Activated CD4-positive, alpha-beta T cell treated with anti-CD3 and anti-CD28 coated beads, Interleukin-2, amount 10 ng/mL, durations not matched to agents 7 days and 5 days (primary cell): ENCODE measurements around the gene GFPT2. TPM values are rescaled to one million over a fixed set of nuclear protein-coding genes. Genes with fewer than 3 reads are reported as not detected.

Source experiments
- CTCF ChIA-PET: fragments of 350-600 bp; sonication (Branson Sonifier 250); formaldehyde crosslinking; loops from one replicate; lab custom pipeline; 2021; ENCODE audit warnings: antibody characterized with exemption; lab: Charles Lee
- POLR2A ChIA-PET: fragments of 350-600 bp; sonication (Branson Sonifier 250); formaldehyde crosslinking; loops from one replicate; lab custom pipeline; 2021; ENCODE audit warnings: antibody characterized with exemption; lab: Charles Lee
- DNase-seq: peaks from one replicate; pipeline ENCODE4 v3.0.0-alpha.2; 2020
- H3K27ac Mint-ChIP-seq: one replicate; pipeline ENCODE4 v1.8.0; 2021; ENCODE audit warnings: mild to moderate bottlenecking, moderate library complexity, mixed read lengths
- H3K27me3 Mint-ChIP-seq: one replicate; pipeline ENCODE4 v1.8.0; 2021; ENCODE audit warnings: mixed read lengths
- H3K36me3 Mint-ChIP-seq: one replicate; pipeline ENCODE4 v1.8.0; 2021; ENCODE audit warnings: low read depth, mixed read lengths
- H3K4me1 Mint-ChIP-seq: one replicate; pipeline ENCODE4 v1.8.0; 2021; ENCODE audit warnings: mixed read lengths
- H3K4me3 Mint-ChIP-seq: one replicate; pipeline ENCODE4 v1.8.0; 2021; ENCODE audit warnings: mild to moderate bottlenecking, moderate library complexity, mixed read lengths
- H3K9me3 Mint-ChIP-seq: one replicate; pipeline ENCODE4 v1.8.0; 2021; ENCODE audit warnings: mixed read lengths
- total RNA-seq, 2 experiments: library from RNA; stranded (reverse); gene quantifications; one replicate each; pipeline ENCODE4 v1.2.3, GENCODE V29; 2021

GFPT2 gene
- total RNA-seq, 2 experiments from 2014 or later: 0.12 TPM; not detected in 1

GRCh38 chr5:180353980-180354452 is 880 bp upstream of the GFPT2 start:
- H3K27ac Mint-ChIP-seq: no peak overlapping the region
- peaks cover 53% of the 10 kb centered on the region for H3K27me3 Mint-ChIP-seq
- H3K36me3 Mint-ChIP-seq: peaks cover 1% of the 10 kb centered on the region
- peaks cover 4% of the 10 kb centered on the region for H3K4me1 Mint-ChIP-seq
- ChIA-PET POLR2A (interaction anchor here (0.5 kb wide), 1 partner anchor 34 kb away, joined by 3 read pairs; no protein-coding TSS in a partner anchor), CTCF (interaction anchor here (1.1 kb wide), 1 partner anchor 25 kb away, joined by 5 read pairs; no protein-coding TSS in a partner anchor)
- peak overlapping the region; percentile 58 for H3K4me3 Mint-ChIP-seq
- no peak for DNase-seq
- no peaks in the 10 kb centered on the region for H3K9me3 Mint-ChIP-seq

- DNase-seq: no peak
- ChIA-PET CTCF (no interaction called here), POLR2A (no interaction called here)
- Mint-ChIP-seq H3K27ac (no peak overlapping the region), H3K4me1 (peaks cover 4% of the 10 kb centered on the region), H3K4me3 (peak overlapping the region; percentile 51), H3K36me3 (peaks cover 1% of the 10 kb centered on the region), H3K9me3 (no peaks in the 10 kb centered on the region), H3K27me3 (peaks cover 53% of the 10 kb centered on the region)
These were observed 754 bp downstream of the GFPT2 start for GRCh38 chr5:180352116-180353047.

DNA sequence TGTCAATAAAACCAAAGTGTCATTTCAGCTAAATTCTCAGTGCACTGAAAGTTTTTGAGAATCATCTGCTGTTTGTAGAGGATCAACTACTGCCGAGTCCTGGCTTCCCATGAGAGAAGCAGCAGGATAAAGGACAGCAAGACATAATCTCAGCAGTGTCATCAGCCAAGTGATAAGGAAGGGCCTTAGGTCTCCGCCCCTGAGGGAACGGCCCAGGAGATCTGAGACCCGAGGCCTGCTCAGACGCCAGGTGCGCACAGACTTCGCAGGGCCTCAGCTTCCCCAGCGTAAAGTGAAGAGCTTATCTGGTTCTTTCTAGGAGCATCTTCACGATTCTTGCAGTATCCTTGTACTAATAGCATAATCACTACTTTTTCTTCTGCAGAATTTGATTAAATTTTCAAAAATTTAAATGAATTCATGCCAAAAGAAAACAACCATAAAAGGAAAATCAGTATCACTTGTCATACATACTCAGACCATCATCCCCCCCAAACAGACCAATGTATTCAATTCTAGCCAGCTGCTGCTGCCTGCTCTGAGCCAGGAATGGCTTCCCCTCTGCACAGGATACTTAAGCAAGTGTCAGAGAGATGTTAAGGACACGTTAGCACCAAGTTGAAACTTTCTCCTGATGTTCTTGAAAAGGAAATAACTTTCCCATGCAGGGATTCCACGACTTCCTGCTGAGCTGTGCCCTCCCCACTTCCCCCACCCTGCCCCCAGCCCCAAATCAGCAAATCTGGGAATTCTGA is 2.2 kb downstream of the GFPT2 start:
- H3K9me3 Mint-ChIP-seq: no peaks in the 10 kb centered on the region
- H3K4me1 Mint-ChIP-seq: peaks cover 4% of the 10 kb centered on the region
- peaks cover 1% of the 10 kb centered on the region for H3K36me3 Mint-ChIP-seq
- POLR2A ChIA-PET: no interaction called here
- H3K4me3 Mint-ChIP-seq: no peak overlapping the region
- CTCF ChIA-PET: interaction anchor here (0.9 kb wide), 1 partner anchor 22 kb away, joined by 3 read pairs; no protein-coding TSS in a partner anchor
- H3K27me3 Mint-ChIP-seq: peaks cover 46% of the 10 kb centered on the region
- H3K27ac Mint-ChIP-seq: no peak overlapping the region
- no peak for DNase-seq

DNA sequence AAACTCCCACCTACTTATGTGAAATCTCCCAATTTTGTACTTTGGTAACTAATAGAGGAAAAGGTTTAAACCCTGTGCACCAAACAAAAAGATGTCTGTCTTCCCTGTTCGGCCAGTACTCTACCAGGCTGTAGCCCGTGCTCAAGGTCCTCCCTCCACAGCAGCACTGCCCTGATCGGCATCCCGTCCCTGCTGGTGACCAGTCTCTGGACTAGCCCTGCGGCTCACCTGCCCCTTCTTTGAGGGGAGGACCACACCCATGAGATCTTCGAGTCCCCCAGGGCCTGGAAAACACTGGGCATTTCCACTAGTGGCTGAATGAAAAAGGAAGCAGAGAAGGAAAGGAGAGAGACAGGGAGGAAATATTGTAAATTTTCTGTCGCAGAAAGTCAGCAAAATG is 2.8 kb downstream of the GFPT2 start:
- no peak overlapping the region for H3K27ac Mint-ChIP-seq
- peaks cover 4% of the 10 kb centered on the region for H3K4me1 Mint-ChIP-seq
- H3K27me3 Mint-ChIP-seq: peaks cover 41% of the 10 kb centered on the region
- ChIA-PET POLR2A (no interaction called here), CTCF (interaction anchor here (0.9 kb wide), 1 partner anchor 21 kb away, joined by 3 read pairs; no protein-coding TSS in a partner anchor)
- peaks cover 1% of the 10 kb centered on the region for H3K36me3 Mint-ChIP-seq
- no peaks in the 10 kb centered on the region for H3K9me3 Mint-ChIP-seq
- H3K4me3 Mint-ChIP-seq: no peak overlapping the region
- DNase-seq: no peak

- H3K4me1 Mint-ChIP-seq: peaks cover 3% of the 10 kb centered on the region
These were observed 3.7 kb downstream of the GFPT2 start for GRCh38 chr5:180349391-180349790.

GRCh38 chr5:180348336-180348735 is 4.8 kb downstream of the GFPT2 start:
- POLR2A ChIA-PET: no interaction called here
- Mint-ChIP-seq H3K36me3 (no peaks in the 10 kb centered on the region), H3K27ac (no peak overlapping the region), H3K4me1 (no peaks in the 10 kb centered on the region), H3K9me3 (no peaks in the 10 kb centered on the region), H3K4me3 (no peak overlapping the region), H3K27me3 (peaks cover 27% of the 10 kb centered on the region)
- CTCF ChIA-PET: no interaction called here
- no peak for DNase-seq

More at GRCh38 chr5:180349391-180349790, 3.7 kb downstream of the GFPT2 start:
- ChIA-PET POLR2A (no interaction called here), CTCF (no interaction called here)
- Mint-ChIP-seq H3K27me3 (peaks cover 33% of the 10 kb centered on the region), H3K9me3 (no peaks in the 10 kb centered on the region), H3K36me3 (peaks cover 1% of the 10 kb centered on the region), H3K4me3 (no peak overlapping the region), H3K27ac (no peak overlapping the region)
- no peak for DNase-seq

GRCh38 chr5:180347702-180348101 is 5.4 kb downstream of the GFPT2 start:
- no peak overlapping the region for H3K4me3 Mint-ChIP-seq
- POLR2A ChIA-PET: no interaction called here
- no peak for DNase-seq
- peaks cover 27% of the 10 kb centered on the region for H3K27me3 Mint-ChIP-seq
- no peaks in the 10 kb centered on the region for H3K9me3 Mint-ChIP-seq
- H3K36me3 Mint-ChIP-seq: no peaks in the 10 kb centered on the region
- no peaks in the 10 kb centered on the region for H3K4me1 Mint-ChIP-seq
- no peak overlapping the region for H3K27ac Mint-ChIP-seq
- CTCF ChIA-PET: no interaction called here

DNA sequence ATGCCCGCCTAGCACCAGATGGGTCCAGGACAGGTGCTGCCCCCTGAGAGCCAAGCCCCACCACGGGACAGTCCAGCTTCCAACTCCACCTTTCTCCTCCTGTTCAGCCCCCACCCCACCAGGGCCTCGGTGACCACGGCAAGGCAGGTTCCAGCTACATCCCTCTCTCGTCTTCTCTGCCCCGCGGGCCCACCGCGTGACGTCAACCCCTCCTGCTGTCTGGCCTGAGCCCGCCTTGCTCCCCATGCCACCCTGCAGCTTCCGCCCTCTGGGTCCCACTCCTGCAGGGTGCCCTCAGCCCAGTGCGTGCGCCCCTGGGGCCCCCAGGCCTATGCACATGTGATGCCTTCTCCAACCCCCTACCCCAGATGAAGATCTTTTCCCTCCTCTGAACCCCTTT is 6.8 kb downstream of the GFPT2 start:
- ChIA-PET CTCF (no interaction called here), POLR2A (no interaction called here)
- H3K36me3 Mint-ChIP-seq: no peaks in the 10 kb centered on the region
- no peak overlapping the region for H3K27ac Mint-ChIP-seq
- no peaks in the 10 kb centered on the region for H3K9me3 Mint-ChIP-seq
- DNase-seq: no peak
- H3K27me3 Mint-ChIP-seq: peaks cover 19% of the 10 kb centered on the region
- no peaks in the 10 kb centered on the region for H3K4me1 Mint-ChIP-seq
- no peak overlapping the region for H3K4me3 Mint-ChIP-seq

DNA sequence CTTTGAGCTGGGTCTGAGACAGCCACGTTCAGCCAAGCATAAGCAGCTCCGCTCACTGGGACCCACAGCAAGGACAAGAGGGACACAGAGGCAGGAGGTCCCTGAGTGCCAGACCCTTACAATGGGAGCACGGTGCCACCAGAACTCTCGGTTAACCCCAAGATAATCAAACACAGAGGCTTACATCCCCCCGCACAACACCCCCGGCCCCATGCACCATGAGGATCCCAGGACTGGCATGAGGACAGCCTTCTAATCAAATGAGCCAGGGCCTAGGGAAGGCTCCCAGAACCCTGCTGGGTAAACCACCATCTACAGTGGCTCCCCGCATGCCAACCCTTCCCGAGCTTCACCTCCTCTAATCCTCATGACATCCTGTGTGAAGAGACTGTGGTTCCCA is 7.4 kb downstream of the GFPT2 start:
- H3K9me3 Mint-ChIP-seq: no peaks in the 10 kb centered on the region
- peaks cover 13% of the 10 kb centered on the region for H3K27me3 Mint-ChIP-seq
- H3K27ac Mint-ChIP-seq: no peak overlapping the region
- DNase-seq: no peak
- CTCF ChIA-PET: no interaction called here
- POLR2A ChIA-PET: no interaction called here
- no peak overlapping the region for H3K4me3 Mint-ChIP-seq
- H3K36me3 Mint-ChIP-seq: no peaks in the 10 kb centered on the region
- no peaks in the 10 kb centered on the region for H3K4me1 Mint-ChIP-seq

GRCh38 chr5:180345186-180345585 is 8.0 kb downstream of the GFPT2 start:
- ChIA-PET CTCF (no interaction called here), POLR2A (no interaction called here)
- no peak for DNase-seq
- Mint-ChIP-seq H3K27ac (no peak overlapping the region), H3K27me3 (peaks cover 7% of the 10 kb centered on the region), H3K9me3 (no peaks in the 10 kb centered on the region), H3K4me1 (no peaks in the 10 kb centered on the region), H3K36me3 (no peaks in the 10 kb centered on the region), H3K4me3 (no peak overlapping the region)

DNA sequence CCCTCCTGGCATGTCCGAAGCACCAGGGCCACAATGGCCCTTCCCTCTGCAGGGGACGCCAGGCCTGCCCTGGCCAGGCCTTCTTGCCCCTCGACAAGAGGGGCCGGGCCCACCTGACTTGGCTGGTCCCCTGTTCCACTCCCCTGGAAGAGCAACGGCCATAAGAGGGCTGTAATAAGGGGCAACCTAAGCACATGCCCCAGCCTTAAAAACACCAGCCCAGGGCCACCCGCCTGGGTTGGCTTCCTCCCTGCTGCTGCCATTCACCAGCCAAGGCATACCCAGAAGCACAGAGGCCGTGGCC is 8.5 kb downstream of the GFPT2 start:
- ChIA-PET POLR2A (no interaction called here), CTCF (no interaction called here)
- DNase-seq: no peak
- peaks cover 2% of the 10 kb centered on the region for H3K27me3 Mint-ChIP-seq
- no peaks in the 10 kb centered on the region for H3K36me3 Mint-ChIP-seq
- H3K27ac Mint-ChIP-seq: no peak overlapping the region
- H3K4me1 Mint-ChIP-seq: no peaks in the 10 kb centered on the region
- no peaks in the 10 kb centered on the region for H3K9me3 Mint-ChIP-seq
- no peak overlapping the region for H3K4me3 Mint-ChIP-seq

DNA sequence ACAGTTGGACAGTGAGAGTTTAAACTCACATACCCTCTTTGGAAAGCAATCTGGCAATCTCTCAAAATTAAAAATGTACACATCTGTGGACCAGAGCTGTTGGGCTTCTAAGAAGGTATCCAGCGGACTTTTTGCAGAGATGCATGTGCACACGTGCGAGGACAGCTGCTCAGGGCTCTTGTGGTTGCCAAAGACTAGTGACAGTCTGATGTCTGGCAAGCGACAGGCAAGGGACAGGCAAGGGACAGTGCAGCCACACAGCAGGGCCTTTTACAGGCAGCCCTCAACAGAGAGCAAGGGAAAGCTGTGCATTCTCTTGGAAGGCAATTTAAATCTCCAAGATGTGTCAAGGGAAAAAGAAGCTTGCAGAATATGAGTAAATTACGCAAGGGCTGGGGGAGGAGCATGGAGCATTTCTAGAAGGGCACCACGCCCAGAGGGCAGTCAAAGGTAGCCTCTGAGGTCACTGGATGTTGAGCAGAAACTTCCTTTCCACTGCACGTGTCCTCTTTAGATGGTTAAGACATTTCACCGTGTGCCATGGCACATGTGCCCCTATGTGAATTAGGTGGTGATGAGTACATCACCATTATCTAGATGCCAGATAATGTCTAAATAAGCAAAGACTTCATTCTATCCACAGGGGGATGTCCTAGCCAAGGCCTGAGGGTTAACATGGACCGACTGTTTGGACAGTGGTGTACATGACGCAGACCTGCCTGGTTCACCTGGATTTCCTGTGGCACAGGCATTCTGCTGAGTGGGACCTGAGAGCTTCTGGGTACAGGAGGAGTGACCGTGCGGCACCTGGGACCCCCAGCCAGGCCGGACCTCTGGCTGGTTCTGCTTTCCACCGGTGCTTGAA is 9.1 kb downstream of the GFPT2 start:
- H3K27ac Mint-ChIP-seq: no peak overlapping the region
- no peaks in the 10 kb centered on the region for H3K9me3 Mint-ChIP-seq
- ChIA-PET CTCF (interaction anchor here (1.2 kb wide), 1 partner anchor 28 kb away, joined by 4 read pairs; no protein-coding TSS in a partner anchor), POLR2A (no interaction called here)
- H3K27me3 Mint-ChIP-seq: no peaks in the 10 kb centered on the region
- no peaks in the 10 kb centered on the region for H3K36me3 Mint-ChIP-seq
- DNase-seq: no peak
- H3K4me1 Mint-ChIP-seq: no peaks in the 10 kb centered on the region
- H3K4me3 Mint-ChIP-seq: no peak overlapping the region
